Dedifferentiated amniotic fluid mesenchymal stem cell (primary cell): ENCODE data around the gene ZNF311.

Experiments
- DNase-seq: peaks from one replicate; pipeline ENCODE4 v3.0.0-alpha.2; 2016; ENCODE audit errors: extremely low spot score

ZNF311 gene

DNA sequence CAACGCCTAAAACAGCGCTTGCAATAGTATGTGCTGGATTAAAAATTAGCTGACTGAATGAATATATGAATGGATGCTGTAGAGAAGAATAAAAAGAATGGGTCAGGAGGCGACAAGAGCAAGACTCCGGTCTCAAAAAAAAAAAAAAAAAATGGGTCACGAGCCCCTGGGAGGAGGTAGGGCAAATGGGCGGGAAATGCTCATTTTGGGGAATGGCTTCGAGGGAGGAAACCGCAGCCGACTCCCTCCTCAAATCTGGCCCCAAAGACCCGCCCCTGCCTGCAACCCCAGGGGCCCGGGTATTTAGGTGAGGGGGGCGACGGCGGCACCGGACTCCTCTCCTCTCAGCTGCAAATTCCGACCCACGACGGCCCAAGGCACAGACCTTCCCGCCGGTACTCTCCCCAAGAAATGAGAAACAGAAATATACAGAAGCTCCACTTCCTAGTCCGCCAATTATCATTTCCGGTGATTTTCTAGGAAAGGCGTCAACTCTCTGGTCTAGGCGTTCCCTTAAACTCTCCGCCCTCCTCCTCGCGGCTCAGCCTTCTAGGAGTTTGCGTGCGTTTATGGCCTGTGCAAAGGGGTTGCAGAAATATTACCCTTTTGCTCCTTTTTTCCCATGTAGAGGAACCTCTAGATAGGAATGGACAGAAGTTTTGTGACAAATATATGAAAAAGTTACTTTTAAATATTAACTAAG is at the start of gene ZNF311:
ZNF311 (minus strand) TSS at position 133 of the 703 bp plus-strand sequence. CDS start 1,361 bp downstream, outside the sequence.
- peak; percentile 32 for DNase-seq

GRCh38 chr6:29051680-29052079 is 46.6 kb upstream of the ZNF311 start:
- no peak for DNase-seq

DNA sequence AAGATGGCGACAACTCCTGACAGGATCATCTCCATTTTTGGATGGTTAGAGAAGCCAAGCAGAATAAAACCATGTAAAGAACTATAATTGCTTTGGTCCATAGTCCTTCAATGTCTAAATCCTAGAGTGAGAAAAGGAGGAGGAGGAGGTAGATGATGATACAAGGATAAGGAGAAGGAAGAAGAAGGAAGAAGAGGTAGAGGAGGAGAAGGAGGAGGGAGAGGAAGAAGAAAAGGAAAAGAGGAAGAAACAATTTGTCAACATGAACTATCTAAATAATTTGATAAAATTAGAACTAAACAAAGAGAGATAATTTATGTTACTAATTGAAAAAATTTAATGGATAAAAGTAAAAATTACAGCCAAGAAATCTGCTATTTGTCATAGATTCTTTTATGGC is 40.0 kb upstream of the ZNF311 start, which contains the start of gene OR2W1:
OR2W1 (minus strand) TSS at position 101 of the 400 bp plus-strand sequence; CDS start at position 101, 0 bp downstream.
- no peak for DNase-seq

- no peak for DNase-seq
Measured at GRCh38 chr6:29035951-29036350, 30.8 kb upstream of the ZNF311 start.

GRCh38 chr6:29028821-29029220 is 23.7 kb upstream of the ZNF311 start:
- no peak for DNase-seq

GRCh38 chr6:29025927-29026585 is 20.9 kb upstream of the ZNF311 start:
- no peak for DNase-seq

- no peak for DNase-seq
Measured at GRCh38 chr6:29021434-29021833, 16.3 kb upstream of the ZNF311 start.

DNA sequence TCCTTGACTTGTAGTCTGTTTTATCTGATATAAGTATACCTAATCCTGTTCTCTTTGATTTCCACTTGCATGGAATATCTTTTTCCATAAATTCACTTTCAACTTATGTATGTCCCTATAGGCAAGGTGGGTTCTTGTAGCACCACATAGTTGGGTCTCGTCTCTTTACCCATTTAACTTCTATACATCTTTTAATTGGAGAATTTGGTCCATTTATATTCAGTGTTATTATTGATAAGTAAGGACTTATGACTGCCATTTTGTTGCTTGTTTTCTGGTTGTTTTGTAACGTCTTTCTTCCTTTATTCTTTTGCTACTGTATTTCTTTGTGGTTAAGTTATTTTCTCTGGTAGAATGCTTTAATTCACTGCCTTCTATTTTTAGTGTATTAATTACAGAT is 14.5 kb upstream of the ZNF311 start:
- no peak for DNase-seq

DNA sequence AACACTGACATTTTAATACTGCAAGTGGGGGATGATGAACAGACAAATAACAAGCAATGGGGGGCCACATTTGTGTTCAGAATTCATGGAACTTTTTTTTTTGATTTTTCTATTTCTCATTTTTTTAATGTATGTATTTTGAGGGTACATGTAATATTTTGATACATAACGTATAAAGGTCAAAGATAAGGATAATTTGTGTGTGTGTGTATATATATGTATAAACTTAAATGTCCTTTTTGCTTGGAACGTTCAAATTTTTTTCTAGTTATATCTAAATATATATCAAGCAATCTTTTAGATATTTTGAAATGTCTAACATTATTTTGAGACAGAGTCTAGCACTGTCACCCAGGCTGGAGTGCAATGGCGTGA is 12.3 kb upstream of the ZNF311 start:
- DNase-seq, result no peak

- peak; percentile 67 for DNase-seq
Measured at GRCh38 chr6:29016559-29017427, 11.7 kb upstream of the ZNF311 start.

DNA sequence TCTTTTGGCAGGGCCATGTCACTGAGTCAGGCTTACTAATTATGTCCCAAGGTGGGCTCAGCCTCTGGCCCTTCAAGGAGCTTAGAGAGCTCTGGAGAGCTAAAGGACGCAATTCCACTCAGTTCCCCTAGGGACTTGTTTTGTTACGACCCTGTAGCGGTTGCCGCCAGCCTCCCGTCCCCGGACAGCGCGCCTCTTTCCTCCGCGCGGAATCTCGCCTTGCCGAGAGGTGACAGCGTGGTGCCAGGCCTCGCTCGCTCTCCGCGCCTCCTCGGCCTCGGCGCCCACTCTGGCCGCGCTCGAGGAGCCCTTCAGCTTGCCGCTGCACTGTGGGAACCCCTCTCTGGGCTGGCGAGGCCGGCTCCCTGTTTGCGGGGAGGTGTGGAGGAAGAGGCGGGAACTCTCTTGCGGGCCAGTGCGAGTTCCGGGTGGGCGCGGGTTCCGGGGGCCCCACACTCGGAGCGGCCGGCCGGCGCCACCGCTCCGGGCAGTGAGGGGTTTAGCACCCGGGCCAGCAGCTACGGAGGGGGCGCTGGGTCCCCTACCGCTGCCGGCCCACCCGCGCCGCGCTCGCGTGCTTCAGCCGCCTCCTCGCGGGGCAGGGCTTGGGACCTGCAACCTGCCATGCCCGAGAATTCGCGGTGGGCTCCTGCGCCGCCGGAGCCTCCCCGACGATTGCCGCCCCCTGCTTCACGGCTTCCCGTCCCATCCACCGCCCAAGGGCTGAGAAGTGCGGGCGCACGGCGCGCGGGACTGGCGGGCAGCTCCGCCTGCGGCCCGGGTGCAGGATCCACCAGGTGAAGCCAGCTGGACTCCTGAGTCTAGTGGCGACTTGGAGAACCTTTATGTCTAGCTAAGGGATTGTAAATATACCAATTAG is 9.9 kb upstream of the ZNF311 start:
- no peak for DNase-seq

DNA sequence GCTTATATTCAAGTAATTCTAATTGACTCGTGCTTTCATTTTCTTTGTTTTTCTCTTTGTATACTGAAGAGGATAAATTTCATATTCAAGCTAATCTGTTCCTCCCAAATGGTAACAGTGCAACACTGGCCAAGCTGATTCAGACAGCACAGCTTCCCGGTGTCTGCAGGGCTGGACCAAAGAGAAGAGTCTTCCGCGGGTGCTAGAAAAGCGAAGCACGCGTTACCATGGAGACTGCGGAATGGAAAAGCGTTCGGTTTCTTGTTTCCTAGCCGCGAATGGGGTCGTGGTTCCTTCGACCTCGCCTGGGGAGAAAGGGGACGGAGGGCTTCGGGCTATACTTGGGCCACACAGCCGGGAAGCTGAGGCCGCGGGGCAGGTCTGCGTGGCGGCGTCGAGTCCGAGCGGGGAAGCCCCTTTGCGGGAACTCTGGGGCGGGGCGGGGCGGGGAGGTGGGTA is 6.2 kb upstream of the ZNF311 start:
- DNase-seq, result peak; percentile 50

DNA sequence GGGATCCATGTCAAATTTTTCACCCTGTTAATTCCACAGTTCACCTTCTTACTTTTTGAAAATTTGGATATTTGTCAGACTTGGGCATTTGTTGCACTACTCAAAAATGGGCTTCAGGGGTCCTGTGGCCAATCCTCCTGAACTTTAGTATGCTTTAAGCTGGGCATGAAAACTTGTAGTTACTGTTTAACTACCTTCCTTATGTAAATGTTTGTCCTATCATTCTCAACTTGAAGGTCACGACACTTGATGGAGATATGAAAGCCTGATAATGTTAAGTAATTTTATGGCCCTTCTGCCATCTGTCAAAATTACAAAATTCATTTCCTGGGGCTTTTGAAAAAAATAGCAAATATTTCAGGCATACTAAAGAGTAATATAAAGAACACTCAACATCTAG is 4.2 kb upstream of the ZNF311 start:
- no peak for DNase-seq

- no peak for DNase-seq
Measured at GRCh38 chr6:29008089-29008488, 3.0 kb upstream of the ZNF311 start.

GRCh38 chr6:28996844-28997510 is 8.1 kb downstream of the ZNF311 start:
- DNase-seq, result no peak

DNA sequence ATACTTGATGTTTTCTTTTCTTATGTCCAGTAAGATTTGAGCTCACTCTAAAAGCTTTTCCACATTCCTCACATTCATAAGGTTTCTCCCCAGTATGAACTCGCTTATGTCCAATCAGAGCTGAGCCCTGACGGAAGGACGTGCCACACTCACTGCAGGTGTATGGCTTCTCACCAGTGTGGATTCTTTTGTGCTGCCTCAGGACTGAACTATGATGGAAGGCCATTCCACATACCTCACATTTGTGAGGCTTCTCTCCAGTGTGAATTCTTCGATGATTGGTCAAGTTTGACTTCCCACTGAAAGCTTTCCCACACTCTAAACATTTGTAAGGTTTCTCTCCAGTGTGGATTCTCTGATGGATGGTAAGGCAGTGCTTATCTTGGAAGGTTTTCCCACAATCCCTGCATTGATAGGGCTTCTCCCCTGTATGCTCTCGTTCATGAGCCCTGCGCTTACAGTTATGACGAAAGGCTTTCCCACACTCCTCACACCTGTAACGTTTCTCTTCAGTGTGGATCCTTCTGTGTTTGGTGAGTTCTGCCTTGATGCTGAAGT is 9.9 kb downstream of the ZNF311 start:
- DNase-seq, result no peak

DNA sequence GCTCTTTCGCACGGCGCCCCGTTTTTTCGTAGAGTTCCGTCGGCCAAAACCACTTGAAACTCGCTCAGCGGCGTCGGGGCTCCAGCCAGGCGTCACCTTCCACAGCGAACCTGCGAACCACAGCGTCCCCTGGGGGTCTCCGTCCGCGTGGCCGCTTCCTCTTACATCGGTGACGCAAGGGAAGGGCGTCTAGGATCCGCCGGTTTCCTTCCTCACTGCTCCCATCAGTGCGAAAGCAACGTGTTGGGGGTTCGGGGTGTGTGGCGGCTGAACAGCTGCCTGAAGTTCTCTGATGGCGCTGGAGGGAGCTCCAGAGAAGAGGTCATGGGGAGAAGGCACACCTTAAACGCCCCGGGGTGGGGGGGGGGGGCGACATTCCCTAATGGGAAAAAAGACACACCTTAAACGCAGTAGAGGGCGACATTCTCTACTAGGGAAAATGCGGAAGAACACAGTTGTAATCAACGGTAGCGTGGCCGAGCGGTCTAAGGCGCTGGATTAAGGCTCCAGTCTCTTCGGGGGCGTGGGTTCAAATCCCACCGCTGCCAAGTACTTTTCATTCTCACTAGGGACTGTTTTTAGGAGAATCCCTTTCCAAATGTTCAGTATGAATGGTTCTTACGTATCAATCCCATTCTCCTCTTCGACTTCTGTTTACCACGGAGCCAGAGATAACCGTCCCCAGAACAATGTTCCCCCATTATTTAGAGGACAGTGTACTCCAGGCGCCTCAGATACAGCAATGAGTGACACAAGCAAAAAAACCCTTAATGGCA is 16.4 kb downstream of the ZNF311 start:
- no peak for DNase-seq

DNA sequence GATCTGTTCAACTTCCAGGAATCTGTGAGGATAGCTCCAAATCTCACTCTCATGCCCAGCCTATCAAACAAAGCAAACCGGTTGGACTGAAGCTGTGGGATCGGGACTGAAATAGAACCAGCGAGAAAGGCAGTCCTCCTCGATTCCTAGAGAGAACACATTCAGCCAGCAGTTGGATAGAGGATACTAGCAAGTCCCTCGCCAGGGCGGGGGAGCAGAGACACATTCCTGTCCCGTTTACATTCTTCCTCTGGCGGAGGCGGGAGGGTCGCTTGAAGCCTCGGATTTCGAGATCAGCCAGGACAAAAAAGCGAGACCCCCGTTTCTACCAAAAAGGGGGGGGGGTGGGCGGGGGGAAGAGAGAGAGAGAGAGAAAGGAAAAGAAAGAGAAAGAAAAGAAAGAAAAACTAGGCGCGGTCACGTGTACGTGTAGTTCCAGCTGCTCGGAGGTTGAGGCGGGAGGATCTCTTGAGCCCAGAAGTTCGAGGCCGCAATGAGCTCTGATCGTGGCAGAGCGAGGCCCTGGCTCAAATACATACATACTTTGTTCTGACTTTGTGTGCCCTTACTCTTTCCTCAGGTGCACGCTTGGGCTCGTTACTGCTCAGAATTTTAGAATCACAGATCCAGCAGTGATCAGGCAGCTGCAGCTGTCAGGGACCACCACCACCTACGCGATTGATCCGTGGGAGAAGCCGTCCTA is 19.5 kb downstream of the ZNF311 start:
- DNase-seq, result peak; percentile 97

DNA sequence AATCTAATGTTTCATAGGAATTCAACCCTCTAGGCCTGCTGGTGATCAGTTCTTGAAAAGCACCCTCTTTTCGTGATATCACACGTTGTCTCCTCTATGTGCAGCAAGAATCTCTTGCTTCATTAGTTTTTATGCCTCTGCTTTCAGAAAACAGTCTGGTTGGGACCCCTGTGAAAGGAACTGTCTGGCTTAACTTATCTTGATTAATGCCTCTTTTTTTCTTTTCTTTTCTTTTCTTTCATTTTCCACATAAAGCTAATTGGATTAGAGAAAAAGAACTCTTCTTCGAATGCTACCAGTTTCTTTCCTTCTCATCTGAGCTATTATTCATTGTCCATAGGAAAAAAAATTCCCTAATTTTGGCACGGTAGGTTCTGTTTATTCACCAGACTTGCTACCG is 21.3 kb downstream of the ZNF311 start:
- no peak for DNase-seq
